K562 (cell line): ENCODE measurements around the gene NPTXR. TPM values are rescaled to one million over a fixed set of nuclear protein-coding genes. Genes with fewer than 3 reads are reported as not detected.

Source experiments
- GTF2E2 ChIP-seq: fragments of 200-800 bp; sonication (Bioruptor generic); IDR thresholded peaks from 2 replicates; pipeline ENCODE4 v1.6.1; 2016; ENCODE audit warnings: missing genetic modification characterization, missing compliant biosample characterization
- ILF3 ChIP-seq: fragments of 450-650 bp; IDR thresholded peaks from 2 replicates; pipeline ENCODE4 v1.6.1; 2018; ENCODE audit warnings: antibody characterized with exemption, mild to moderate bottlenecking, moderate library complexity, borderline replicate concordance
- ILK ChIP-seq: fragments of 450-650 bp; IDR thresholded peaks from 2 replicates; pipeline ENCODE4 v1.6.1; 2016; ENCODE audit warnings: missing genetic modification characterization, low read depth, mild to moderate bottlenecking, missing compliant biosample characterization, moderate library complexity, borderline replicate concordance
- KLF16 ChIP-seq: IDR thresholded peaks from 2 replicates; pipeline ENCODE4 v1.6.1; 2016; ENCODE audit warnings: antibody characterized with exemption
- MECOM ChIP-seq: fragments of 250-450 bp; sonication (Bioruptor Pico); IDR thresholded peaks from 2 replicates; pipeline ENCODE4 v1.8.0; 2022; ENCODE audit warnings: inconsistent platforms
- NR3C1 ChIP-seq: sonication (generic); formaldehyde crosslinking; IDR thresholded peaks from 2 replicates; pipeline ENCODE4 v1.8.1; 2022; ENCODE audit warnings: missing genetic modification reagents
- TCFL5 ChIP-seq: fragments of 250-450 bp; sonication (Bioruptor Pico); conservative IDR thresholded peaks from 2 replicates; pipeline ENCODE4 v1.6.1; 2021; ENCODE audit warnings: mild to moderate bottlenecking, moderate library complexity, matching md5 sums
- ZNF146 ChIP-seq: IDR thresholded peaks from one replicate; pipeline ENCODE4 v1.6.1; 2018; ENCODE audit warnings: missing compliant biosample characterization; ENCODE audit not compliant: unreplicated experiment
- ZNF41 ChIP-seq: fragments of 250-450 bp; sonication (Bioruptor Pico); conservative IDR thresholded peaks from 2 replicates; pipeline ENCODE4 v1.4.0; 2020; ENCODE audit warnings: mild to moderate bottlenecking
- ZNF444 ChIP-seq: fragments of 250-450 bp; sonication (Bioruptor Pico); IDR thresholded peaks from 2 replicates; pipeline ENCODE4 v1.4.0; 2020; ENCODE audit warnings: mild to moderate bottlenecking, moderate library complexity
- ZNF584 ChIP-seq: fragments of 200-800 bp; sonication (Bioruptor generic); IDR thresholded peaks from 2 replicates; pipeline ENCODE4 v1.6.1; 2016; ENCODE audit warnings: low read depth, mild to moderate bottlenecking, missing genetic modification characterization, missing compliant biosample characterization
- ZNF644 ChIP-seq: fragments of 200-800 bp; sonication (Bioruptor generic); IDR thresholded peaks from 2 replicates; pipeline ENCODE4 v1.6.1; 2016; ENCODE audit warnings: low read depth, missing genetic modification characterization, missing compliant biosample characterization
- ZNF830 ChIP-seq: fragments of 250-450 bp; sonication (Bioruptor Pico); IDR thresholded peaks from 2 replicates; pipeline ENCODE4 v1.5.0; 2021; ENCODE audit warnings: mild to moderate bottlenecking
- polyA plus RNA-seq, 8 experiments: library from polyadenylated mRNA; depleted of rRNA in 4 of 8; stranded (reverse) in 5 of 8; unstranded in 3 of 8; fragments of >200 nt; fragmentation: Nextera tagmentation in 2 of 8; fragmentation: Illumina TruSeq in 1 of 8; extraction: Ambion mirVana in 2 of 8; extraction: Trizol in 1 of 8; gene quantifications; 2 replicates each; pipeline versions ENCODE4 v1.2.1 to v1.2.3, GENCODE V29; 2011 to 2014; ENCODE audit warnings: inconsistent platforms in 1 of 8, missing spikeins in 1 of 8
- total RNA-seq, 7 experiments: library from RNA; depleted of rRNA in 6 of 7; stranded (reverse); fragments of >200 nt in 6 of 7; fragmentation: Illumina TruSeq in 2 of 7; extraction: Trizol in 2 of 7; gene quantifications; 2 replicates each; pipeline versions ENCODE4 v1.2.1 to v1.2.3, GENCODE V29; 2011 to 2021; ENCODE audit warnings: low replicate concordance in 1 of 7
- TF ChIP-seq, protein P1 (sequence below): fragments of 450-650 bp; formaldehyde crosslinking; conservative IDR thresholded peaks from 2 replicates; pipeline ENCODE4 v1.4.0; 2022; ENCODE audit warnings: mild to moderate bottlenecking, missing genetic modification characterization
- TF ChIP-seq, protein P2 (sequence below): fragments of 450-650 bp; IDR thresholded peaks from 2 replicates; pipeline ENCODE4 v1.6.1; 2016; ENCODE audit warnings: low read depth
- TF ChIP-seq, protein P3 (sequence below), 3 experiments: IDR thresholded peaks in 2 of 3; conservative IDR thresholded peaks in 1 of 3; 2 replicates each; pipeline ENCODE4 v1.5.1; 2011 to 2012; ENCODE audit warnings: low read length in 3 of 3, mild to moderate bottlenecking in 3 of 3, control low read depth in 2 of 3, improper control_type of control experiment in 1 of 3, inconsistent platforms in 1 of 3, low read depth in 1 of 3, mixed read lengths in 1 of 3, moderate library complexity in 1 of 3; ENCODE audit not compliant: insufficient read depth in 2 of 3

The NPTXR gene
- total and polyA plus RNA-seq, 9 of the 15 experiments (the other 6 are each of a cell fraction or from before 2014, with no cell fraction given), result 0.01 to 3.1 (median 1.1) TPM

DNA sequence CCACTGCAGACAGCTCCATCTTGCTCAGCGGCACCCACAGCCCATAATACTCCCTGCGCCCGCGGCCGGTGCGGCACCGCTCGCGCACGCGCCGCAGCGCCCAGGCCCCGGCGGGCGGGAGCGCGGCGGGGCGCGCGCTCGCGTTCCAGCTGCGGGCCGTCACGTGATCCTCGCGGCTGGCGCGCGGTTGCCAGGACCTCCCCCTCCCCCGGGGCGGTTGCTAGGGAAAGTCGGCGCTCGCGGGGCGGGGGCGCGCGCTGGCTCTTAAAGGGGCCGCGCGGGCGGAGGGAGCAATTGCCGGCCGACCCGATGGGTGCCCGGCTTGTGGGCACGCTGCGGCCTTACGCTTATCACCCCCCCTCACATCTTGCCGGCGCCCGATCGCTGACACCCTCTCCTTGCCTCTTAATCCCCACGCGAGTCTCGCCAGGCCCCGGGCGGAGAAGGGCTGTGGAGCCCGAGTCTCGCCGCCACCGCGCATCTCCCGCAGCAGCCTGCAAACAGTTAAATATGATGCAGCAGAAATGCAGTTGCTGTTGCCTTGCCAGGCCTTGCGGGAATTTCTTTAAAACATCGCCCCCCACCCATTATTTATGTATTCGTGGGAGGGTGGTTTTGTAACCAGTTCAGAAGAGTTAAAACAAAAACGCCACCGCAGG is 28.5 kb upstream of the NPTXR start, which contains the start of gene CBX6 (continued):
- TF ChIP-seq ZNF584 (CRISPR knock-in tag), result 0 out of 2 replicates have a peak, but pooled peaks have one; percentile 54
- no peak for TF ChIP-seq MECOM (CRISPR knock-in tag)
- TF ChIP-seq NR3C1, result no peak
- no peak for TF ChIP-seq ZNF41 (CRISPR knock-in tag)
- TF ChIP-seq, protein P1, sequence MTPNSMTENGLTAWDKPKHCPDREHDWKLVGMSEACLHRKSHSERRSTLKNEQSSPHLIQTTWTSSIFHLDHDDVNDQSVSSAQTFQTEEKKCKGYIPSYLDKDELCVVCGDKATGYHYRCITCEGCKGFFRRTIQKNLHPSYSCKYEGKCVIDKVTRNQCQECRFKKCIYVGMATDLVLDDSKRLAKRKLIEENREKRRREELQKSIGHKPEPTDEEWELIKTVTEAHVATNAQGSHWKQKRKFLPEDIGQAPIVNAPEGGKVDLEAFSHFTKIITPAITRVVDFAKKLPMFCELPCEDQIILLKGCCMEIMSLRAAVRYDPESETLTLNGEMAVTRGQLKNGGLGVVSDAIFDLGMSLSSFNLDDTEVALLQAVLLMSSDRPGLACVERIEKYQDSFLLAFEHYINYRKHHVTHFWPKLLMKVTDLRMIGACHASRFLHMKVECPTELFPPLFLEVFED (CRISPR knock-in tag), result no peak
- no peak for TF ChIP-seq TCFL5 (CRISPR knock-in tag)
- TF ChIP-seq KLF16, result no peak
- no peak for TF ChIP-seq ZNF146 (CRISPR knock-in tag)
- no peak for TF ChIP-seq GTF2E2
- TF ChIP-seq, protein P2, sequence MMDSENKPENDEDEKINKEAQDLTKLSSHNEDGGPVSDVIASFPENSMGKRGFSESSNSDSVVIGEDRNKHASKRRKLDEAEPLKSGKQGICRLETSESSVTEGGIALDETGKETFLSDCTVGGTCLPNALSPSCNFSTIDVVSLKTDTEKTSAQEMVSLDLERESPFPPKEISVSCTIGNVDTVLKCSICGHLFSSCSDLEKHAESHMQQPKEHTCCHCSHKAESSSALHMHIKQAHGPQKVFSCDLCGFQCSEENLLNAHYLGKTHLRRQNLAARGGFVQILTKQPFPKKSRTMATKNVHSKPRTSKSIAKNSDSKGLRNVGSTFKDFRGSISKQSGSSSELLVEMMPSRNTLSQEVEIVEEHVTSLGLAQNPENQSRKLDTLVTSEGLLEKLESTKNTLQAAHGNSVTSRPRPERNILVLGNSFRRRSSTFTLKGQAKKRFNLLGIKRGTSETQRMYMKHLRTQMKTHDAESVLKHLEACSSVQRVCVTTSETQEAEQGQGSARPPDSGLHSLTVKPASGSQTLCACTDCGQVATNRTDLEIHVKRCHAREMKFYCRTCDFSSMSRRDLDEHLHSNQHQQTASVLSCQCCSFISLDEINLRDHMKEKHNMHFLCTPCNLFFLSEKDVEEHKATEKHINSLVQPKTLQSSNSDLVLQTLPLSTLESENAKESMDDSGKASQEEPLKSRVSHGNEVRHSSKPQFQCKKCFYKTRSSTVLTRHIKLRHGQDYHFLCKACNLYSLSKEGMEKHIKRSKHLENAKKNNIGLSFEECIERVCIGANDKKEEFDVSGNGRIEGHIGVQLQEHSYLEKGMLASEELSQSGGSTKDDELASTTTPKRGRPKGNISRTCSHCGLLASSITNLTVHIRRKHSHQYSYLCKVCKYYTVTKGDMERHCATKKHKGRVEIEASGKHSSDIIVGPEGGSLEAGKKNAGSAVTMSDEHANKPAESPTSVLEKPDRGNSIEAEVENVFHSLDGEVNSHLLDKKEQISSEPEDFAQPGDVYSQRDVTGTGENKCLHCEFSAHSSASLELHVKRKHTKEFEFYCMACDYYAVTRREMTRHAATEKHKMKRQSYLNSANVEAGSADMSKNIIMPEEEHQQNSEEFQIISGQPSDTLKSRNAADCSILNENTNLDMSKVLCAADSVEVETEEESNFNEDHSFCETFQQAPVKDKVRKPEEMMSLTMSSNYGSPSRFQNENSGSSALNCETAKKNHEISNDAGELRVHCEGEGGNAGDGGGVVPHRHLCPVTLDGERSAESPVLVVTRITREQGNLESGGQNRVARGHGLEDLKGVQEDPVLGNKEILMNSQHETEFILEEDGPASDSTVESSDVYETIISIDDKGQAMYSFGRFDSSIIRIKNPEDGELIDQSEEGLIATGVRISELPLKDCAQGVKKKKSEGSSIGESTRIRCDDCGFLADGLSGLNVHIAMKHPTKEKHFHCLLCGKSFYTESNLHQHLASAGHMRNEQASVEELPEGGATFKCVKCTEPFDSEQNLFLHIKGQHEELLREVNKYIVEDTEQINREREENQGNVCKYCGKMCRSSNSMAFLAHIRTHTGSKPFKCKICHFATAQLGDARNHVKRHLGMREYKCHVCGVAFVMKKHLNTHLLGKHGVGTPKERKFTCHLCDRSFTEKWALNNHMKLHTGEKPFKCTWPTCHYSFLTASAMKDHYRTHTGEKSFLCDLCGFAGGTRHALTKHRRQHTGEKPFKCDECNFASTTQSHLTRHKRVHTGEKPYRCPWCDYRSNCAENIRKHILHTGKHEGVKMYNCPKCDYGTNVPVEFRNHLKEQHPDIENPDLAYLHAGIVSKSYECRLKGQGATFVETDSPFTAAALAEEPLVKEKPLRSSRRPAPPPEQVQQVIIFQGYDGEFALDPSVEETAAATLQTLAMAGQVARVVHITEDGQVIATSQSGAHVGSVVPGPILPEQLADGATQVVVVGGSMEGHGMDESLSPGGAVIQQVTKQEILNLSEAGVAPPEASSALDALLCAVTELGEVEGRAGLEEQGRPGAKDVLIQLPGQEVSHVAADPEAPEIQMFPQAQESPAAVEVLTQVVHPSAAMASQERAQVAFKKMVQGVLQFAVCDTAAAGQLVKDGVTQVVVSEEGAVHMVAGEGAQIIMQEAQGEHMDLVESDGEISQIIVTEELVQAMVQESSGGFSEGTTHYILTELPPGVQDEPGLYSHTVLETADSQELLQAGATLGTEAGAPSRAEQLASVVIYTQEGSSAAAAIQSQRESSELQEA, result no peak
- TF ChIP-seq, protein P3, sequence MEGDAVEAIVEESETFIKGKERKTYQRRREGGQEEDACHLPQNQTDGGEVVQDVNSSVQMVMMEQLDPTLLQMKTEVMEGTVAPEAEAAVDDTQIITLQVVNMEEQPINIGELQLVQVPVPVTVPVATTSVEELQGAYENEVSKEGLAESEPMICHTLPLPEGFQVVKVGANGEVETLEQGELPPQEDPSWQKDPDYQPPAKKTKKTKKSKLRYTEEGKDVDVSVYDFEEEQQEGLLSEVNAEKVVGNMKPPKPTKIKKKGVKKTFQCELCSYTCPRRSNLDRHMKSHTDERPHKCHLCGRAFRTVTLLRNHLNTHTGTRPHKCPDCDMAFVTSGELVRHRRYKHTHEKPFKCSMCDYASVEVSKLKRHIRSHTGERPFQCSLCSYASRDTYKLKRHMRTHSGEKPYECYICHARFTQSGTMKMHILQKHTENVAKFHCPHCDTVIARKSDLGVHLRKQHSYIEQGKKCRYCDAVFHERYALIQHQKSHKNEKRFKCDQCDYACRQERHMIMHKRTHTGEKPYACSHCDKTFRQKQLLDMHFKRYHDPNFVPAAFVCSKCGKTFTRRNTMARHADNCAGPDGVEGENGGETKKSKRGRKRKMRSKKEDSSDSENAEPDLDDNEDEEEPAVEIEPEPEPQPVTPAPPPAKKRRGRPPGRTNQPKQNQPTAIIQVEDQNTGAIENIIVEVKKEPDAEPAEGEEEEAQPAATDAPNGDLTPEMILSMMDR (IDR thresholded peaks at IDR 0.05 in 2 of 3, conservative IDR thresholded peaks at IDR 0.05 in 1 of 3; ENCODE audit: insufficient read depth in 2 of 3, low read depth in 1 of 3, low read length in 3 of 3), result no peak
- no peak for TF ChIP-seq ILK (tag)
- TF ChIP-seq ZNF830 (CRISPR knock-in tag), result no peak
- TF ChIP-seq ILF3, result no peak
- peak; percentile 96 for TF ChIP-seq ZNF444 (CRISPR knock-in tag)
- 0 out of 2 replicates have a peak, but pooled peaks have one; percentile 57 for TF ChIP-seq ZNF644 (tag)
